GM10248 (cell line): Measurements from ENCODE around the gene NCOA4.
"Not testable (repeated sequence)": the region's sequence is repeated elsewhere in the genome, so short reads cannot be mapped to it uniquely, and the experiment has no call there.

Experiments used
- CTCF ChIA-PET: fragments of 300-600 bp; sonication (Branson Sonifier 250); formaldehyde crosslinking; extraction: SDS; loops from one replicate; lab custom pipeline; 2021; ENCODE audit warnings: antibody characterized with exemption; lab: Yijun Ruan, JAX
- POLR2A ChIA-PET: fragments of 350-650 bp; sonication (Branson Sonifier 250); formaldehyde crosslinking; extraction: SDS; loops from one replicate; lab custom pipeline; 2020; ENCODE audit warnings: antibody characterized with exemption; lab: Yijun Ruan, JAX
- DNase-seq: peaks from one replicate; pipeline ENCODE4 v3.0.0; 2012; ENCODE audit errors: extremely low spot score
- TF ChIP-seq, protein P1 (sequence below): IDR thresholded peaks from 2 replicates; pipeline ENCODE4 v1.5.1; 2012; ENCODE audit warnings: mild to moderate bottlenecking, low read depth; ENCODE audit errors: extremely low read depth, missing control alignments, control extremely low read depth

NCOA4 gene

GRCh38 chr10:45997994-45998763 is 32.2 kb downstream of the NCOA4 start:
- POLR2A ChIA-PET = no interaction called here
- TF ChIP-seq, protein P1, sequence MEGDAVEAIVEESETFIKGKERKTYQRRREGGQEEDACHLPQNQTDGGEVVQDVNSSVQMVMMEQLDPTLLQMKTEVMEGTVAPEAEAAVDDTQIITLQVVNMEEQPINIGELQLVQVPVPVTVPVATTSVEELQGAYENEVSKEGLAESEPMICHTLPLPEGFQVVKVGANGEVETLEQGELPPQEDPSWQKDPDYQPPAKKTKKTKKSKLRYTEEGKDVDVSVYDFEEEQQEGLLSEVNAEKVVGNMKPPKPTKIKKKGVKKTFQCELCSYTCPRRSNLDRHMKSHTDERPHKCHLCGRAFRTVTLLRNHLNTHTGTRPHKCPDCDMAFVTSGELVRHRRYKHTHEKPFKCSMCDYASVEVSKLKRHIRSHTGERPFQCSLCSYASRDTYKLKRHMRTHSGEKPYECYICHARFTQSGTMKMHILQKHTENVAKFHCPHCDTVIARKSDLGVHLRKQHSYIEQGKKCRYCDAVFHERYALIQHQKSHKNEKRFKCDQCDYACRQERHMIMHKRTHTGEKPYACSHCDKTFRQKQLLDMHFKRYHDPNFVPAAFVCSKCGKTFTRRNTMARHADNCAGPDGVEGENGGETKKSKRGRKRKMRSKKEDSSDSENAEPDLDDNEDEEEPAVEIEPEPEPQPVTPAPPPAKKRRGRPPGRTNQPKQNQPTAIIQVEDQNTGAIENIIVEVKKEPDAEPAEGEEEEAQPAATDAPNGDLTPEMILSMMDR = no peak
- CTCF ChIA-PET = interaction anchor here (1.3 kb wide), 1 partner anchor 31 kb away, joined by 3 read pairs; no protein-coding TSS in a partner anchor
- no peak for DNase-seq

DNA sequence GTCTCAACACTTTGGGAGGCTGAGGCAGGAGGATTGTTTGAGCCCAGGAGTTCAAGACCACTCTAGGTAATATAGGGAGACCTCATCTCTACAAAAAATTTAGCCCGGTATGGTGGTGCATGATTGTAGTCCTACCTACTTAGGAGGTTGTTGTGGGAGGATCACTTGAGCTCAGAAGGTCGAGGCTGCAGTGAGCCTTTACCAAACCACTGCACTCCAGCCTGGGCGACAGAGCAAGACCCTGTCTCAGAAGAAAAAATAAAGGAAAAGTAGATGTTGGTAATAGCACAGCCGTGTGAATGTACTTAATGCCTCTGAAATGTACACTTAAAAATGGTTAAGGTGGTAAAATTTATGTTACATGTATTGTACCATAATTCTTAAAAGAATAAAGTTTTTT is 32.9 kb downstream of the NCOA4 start:
- POLR2A ChIA-PET = no interaction called here

DNA sequence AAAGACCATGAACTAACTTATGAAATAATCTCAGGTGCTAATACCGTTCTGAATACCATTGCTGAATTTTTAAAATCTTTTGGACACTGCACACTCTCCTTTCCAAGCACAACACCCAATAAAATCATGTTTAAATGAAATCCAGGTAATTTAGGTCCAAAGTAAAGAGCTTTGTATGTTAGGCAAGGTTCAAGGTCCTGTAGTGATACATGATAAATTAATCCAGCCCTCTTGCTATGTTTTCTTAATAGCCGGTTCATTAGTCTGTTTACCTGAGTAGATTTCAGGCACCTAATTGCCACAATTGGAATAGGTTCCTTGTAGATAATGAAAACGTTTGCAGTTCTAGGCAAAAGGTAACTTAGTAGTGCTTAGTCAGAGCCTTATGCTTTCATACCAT is 44.8 kb downstream of the NCOA4 start:
- POLR2A ChIA-PET, DNase-seq: not testable (repeated sequence)
- CTCF ChIA-PET = interaction anchor here (1.0 kb wide), 1 partner anchor 44 kb away, joined by 3 read pairs; no protein-coding TSS in a partner anchor

More for the DNA sequence above, 32.9 kb downstream of the NCOA4 start:
- CTCF ChIA-PET = interaction anchor here (1.3 kb wide), 1 partner anchor 32 kb away, joined by 3 read pairs; no protein-coding TSS in a partner anchor
- DNase-seq = no peak
- TF ChIP-seq, protein P1 = no peak

- DNase-seq, POLR2A ChIA-PET, CTCF ChIA-PET: not testable (repeated sequence)
These were observed 46.0 kb downstream of the NCOA4 start for GRCh38 chr10:45984473-45984872.

GRCh38 chr10:45983538-45984186 is 46.8 kb downstream of the NCOA4 start:
- TF ChIP-seq, protein P1 = peak; percentile 22
- CTCF ChIA-PET, DNase-seq, POLR2A ChIA-PET: not testable (repeated sequence)

DNA sequence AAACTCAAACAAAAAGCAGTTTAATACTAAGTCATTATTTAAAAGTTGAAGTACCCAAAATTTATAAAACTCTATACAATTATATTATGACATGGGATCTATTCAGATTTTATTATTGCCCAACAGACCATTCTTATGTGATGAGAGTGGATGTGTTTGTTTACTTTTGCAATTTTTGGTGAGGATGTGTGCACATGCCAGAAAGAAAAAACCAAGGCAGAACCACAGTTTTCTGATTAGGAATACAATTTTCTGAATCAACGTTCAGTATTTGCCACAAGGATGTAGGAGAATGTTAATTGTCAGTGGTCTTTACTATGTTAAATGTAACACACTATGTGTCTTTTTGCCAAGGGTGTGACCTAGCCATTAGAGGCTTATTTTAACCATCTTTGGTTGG is 49.1 kb downstream of the NCOA4 start:
- DNase-seq, CTCF ChIA-PET, POLR2A ChIA-PET: not testable (repeated sequence)

DNA sequence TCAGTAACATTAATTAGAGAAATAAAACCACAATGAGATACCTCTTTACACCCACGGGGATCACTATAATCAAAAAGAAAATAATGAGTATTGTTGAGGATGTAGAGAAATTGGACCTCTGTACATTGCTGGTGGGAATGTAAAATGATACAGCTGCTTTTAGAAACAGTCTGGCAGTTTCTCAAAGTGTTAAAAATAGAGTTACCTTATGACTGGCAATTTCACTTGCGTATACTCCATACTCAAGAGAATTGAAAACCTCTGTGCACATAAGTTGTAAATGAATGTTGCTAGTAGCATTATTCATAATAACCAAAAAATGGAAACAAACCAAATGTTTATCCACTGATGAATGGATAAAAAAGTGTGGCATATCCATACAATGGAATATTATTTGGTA is 51.9 kb downstream of the NCOA4 start:
- POLR2A ChIA-PET, DNase-seq, CTCF ChIA-PET: not testable (repeated sequence)

- CTCF ChIA-PET, POLR2A ChIA-PET, DNase-seq: not testable (repeated sequence)
These were observed 56.4 kb downstream of the NCOA4 start for GRCh38 chr10:45974041-45974440.

DNA sequence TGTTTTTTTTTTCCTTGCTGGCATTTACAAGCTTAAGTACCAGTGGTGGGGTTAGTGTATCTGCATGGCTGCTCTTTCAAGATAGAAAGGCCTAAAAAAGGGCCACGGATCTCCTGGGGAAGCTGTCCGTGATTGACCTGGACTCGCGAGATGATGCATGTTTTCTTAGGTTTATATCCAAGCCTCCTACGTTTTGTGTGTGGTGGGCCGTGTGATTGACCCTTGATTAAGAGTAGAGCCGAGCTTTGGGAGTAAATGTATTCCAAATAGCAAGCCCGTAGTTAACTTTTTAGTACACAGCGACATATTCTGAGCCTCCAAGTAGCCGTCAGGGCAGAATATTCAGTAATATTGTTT is 57.6 kb downstream of the NCOA4 start:
- DNase-seq, POLR2A ChIA-PET: not testable (repeated sequence)
- CTCF ChIA-PET = interaction anchor here (0.9 kb wide), 1 partner anchor 57 kb away, joined by 3 read pairs; no protein-coding TSS in a partner anchor

DNA sequence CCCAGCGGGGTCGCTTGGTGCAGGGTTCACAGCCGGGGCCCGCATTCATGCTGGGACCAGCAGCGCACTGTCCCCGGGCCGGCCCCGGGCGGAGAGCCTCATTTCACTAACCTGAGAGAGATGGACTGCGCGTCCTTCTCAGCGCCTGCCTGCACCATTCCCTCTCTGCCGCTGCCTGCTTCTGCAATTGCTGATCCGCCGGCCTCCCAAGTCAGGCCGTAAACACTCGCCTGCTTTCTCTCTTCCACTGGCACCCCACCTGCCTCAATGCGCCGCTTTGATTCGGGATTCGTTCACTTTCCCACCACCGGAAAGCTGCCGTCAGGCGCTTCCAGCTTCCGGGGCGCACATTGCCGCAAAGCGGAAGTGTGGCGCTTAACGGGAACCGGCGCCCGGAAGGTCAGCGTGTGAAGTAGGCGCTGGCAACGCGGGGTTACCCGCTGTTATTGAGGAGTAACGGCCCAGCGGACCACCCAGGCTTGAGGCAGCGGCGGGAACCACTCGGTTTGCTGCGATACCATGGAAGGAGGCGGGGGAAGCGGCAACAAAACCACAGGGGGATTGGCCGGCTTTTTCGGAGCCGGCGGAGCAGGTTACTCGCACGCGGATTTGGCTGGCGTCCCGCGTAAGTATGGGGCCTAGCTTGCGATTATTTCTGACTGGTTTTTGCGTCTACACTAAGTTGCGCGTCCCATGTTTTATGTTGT is 58.2 kb downstream of the NCOA4 start, which contains the start of gene TIMM23:
TIMM23 (plus strand) TSS at position 384 of the 707 bp plus-strand sequence; CDS start at position 520, 136 bp downstream.
- DNase-seq = peak; percentile 67
- POLR2A ChIA-PET, CTCF ChIA-PET: not testable (repeated sequence)

GRCh38 chr10:45971742-45972105 is 58.7 kb downstream of the NCOA4 start:
- DNase-seq, CTCF ChIA-PET, POLR2A ChIA-PET: not testable (repeated sequence)

DNA sequence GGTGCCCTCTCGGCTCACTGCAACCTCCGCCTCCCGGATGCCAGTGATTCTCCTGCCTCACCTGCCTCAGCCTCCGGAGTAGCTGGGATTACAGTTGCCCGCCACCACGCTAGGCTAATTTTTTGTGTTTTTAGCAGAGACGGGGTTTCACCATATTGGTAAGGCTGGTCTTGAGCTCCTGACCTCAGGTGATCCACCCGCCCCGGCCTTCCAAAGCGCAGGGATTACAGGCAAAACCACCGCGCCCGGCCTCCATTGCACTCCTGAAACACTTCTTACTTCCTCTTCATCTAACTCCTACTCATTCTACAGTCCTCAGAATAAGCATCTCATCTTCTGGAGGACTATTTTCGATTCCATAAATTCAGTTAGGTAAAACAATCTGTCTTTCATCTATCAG is 59.4 kb downstream of the NCOA4 start:
- POLR2A ChIA-PET, CTCF ChIA-PET, DNase-seq: not testable (repeated sequence)

DNA sequence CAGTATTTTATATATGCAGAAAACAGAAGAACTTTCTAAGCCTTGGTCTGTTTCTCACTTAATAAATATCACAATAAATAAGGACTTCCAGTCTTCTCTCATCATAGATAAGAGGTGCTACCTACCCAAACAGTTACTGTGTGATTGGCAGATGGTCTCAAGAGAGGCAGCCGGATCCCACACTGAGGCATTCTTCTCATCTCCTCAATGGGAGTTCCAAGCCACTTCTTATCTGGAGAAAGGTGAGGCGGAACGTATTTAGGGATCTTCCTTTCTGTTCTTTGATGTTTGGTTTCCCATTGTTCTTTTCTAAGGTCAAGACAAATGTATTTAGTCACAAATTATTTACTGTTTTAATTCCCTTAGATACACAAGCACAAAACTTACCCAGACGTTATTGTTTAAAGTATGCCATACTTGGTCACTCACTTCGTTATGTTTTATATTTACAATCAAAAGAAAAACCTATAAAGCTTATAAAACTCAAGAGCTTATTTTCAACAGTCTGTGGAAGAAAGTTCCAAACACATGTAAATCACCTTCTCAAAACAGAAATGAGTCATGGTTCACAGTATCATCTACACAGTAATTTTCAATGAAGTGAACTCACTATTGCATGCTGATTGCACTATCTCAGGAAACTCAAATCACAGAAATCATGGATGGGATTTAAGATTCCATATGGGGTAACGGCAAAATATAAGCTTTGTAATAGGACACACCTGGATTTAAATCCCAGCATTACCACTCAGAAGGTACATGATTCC is 67.6 kb downstream of the NCOA4 start:
- CTCF ChIA-PET, POLR2A ChIA-PET, DNase-seq: not testable (repeated sequence)
